ENCODE data around the gene TNFRSF13B.

DNA sequence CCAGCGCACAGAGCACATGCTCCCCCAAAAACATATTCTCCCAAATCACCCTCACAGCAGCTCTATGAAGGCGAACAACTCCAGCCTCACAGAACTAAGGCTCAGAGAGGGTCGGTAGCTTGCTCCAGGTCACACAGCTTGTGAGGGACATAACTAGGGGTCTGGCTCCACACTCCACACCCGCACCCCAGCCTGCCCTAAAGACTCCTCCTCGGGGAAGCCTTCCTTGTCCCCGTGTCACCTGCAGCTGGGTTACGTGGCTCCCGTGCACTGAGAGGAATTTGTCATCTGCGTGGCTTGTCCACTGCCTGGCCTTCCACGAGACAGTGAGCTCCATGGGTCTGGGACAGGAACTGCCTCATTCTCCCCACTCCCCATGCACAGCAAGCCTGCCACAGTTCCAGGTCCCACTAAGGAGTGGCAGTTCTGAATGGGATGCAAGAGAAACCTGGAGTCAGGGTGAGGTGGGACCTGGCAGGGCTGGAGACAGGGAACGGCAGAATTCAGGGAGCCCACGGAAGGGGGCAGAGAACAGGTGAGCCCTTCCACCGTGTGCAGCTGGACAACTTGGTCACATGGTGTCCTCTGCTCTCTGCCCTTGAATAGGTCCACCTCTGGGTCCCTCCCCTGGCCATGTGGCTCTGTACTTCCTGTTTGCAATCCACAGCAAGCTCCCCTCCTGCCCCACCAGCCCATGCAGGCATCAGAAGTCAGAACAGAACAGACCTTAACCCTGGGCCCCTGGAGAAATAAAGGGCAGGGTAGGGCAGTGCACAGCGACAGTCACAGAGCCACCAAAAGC, 27.4 kb downstream of the TNFRSF13B start:
- no peak for TF ChIP-seq CTCF (IDR thresholded peaks at IDR 0.05; ENCODE audit: borderline replicate concordance, extremely low read depth, low read length, poor library complexity, severe bottlenecking)
- no peak for TF ChIP-seq EZH2 (IDR thresholded peaks at IDR 0.05; ENCODE audit: borderline replicate concordance, low read depth, low read length, severe bottlenecking)

Data from DND-41 (cell line).